CD1c-positive myeloid dendritic cell (primary cell): ENCODE results near the gene AKT1.
A peak's percentile ranks its signal among the peaks of the same experiment; 100 is the strongest.

Source experiments
- DNase-seq: peaks from one replicate; pipeline ENCODE4 v3.0.0-alpha.2; 2016; ENCODE audit errors: extremely low spot score

Gene AKT1

GRCh38 chr14:104799244-104800014 lies 3.9 kb upstream of the AKT1 start:
- DNase-seq, result no peak

DNA sequence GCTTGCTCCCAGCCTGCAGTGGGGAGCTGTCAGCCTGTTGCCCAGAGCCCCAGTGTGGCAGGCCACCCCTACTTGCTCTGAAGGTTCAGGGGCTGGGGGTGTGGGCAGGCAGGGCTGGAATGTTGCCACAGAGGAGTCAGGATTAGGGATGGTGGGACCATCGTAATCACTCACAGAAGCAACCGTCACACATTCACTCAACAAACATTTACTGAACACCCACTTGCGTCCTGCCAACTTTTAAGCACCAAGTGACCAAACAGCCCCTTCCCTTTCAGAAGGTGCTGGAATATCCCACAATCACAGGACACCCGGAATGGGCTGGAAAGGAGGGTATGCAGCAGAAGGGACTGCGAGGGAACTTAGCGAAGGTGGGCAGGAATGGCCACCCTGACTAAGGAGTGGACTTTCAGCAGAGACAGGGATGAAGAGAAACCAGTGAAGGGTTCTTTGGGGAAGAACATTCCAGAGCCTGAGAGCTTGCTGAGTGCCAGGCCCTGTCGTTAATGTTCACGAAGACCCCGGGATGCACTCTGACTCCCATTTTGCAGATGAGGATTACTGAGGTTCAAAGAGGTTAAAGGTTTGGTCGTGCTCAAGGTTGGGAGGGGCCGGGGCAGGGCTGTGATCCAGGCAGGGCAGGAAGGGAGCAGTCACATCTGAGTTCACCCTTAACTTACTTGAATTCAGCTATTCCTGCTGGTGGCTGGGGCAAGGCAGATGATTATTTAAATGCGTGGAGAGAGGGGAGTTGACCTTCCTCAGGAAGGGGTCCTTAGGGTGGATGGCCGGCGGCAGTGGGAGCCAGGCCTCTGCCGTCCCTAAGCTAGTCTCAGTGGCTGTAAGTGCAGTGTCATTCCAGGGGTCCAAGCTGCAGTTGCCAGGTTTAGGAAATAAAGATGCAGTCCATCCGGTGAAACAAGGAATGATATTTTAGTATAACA lies 3.0 kb upstream of the AKT1 start:
- DNase-seq, result no peak

DNA sequence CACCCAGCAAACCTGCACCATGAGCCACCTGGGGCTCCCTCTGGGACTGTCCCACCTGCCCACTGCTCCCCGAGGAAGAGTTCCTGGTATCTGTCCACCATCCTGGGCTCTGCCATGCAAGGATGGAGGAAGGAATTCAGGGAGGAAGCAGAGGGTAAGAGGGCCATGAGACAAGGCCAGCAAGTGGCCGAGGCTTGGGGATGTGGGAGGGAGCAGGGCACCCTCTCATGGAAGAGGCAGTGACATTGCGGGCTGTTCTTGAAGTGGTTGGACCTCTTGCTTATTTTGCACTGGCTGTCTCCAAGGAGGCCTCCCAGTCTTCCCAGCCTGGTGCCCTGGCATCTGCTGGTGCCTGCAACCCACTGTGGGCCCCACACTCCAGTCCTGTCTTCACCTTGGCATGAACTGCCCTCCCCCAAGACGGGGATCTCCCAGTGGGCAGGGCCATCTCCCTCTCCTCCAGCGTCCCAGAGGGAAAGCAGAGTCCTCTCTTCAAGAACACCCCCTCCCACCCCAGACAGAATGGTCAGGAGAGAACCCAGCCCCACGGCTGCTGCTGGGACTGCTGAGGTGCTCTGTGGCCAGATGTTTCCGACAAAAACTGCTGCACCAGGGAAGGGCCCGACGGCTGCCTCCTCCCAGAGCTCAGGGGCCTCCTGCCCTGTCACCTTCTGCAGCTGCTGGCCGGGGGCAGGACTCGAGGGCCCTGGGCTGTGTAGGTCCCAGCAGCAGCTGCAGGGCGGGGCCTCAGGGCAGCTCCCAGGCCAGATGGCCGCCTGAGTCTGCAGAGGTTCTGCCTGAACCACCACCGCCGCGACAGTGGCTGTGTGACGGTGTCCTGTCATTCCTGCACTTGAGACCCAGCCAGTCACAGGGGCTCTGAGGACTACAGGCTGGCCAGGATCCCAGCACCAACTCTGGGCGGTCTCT lies 1.8 kb upstream of the AKT1 start:
- DNase-seq, result peak; percentile 27

GRCh38 chr14:104796687-104797081 lies 1.1 kb upstream of the AKT1 start:
- DNase-seq, result no peak

GRCh38 chr14:104795781-104796686 lies 486 bp upstream of the AKT1 start:
- DNase-seq, result peak; percentile 44

- no peak for DNase-seq
Measured at GRCh38 chr14:104794631-104794992, 936 bp downstream of the AKT1 start.

- DNase-seq, result peak; percentile 26
Measured at GRCh38 chr14:104794099-104794498, 1.4 kb downstream of the AKT1 start.

- DNase-seq, result no peak
Measured at GRCh38 chr14:104793703-104793959, 1.9 kb downstream of the AKT1 start.

- no peak for DNase-seq
Measured at GRCh38 chr14:104792945-104793702, 2.4 kb downstream of the AKT1 start.

GRCh38 chr14:104792101-104792884 lies 3.3 kb downstream of the AKT1 start:
- no peak for DNase-seq

DNA sequence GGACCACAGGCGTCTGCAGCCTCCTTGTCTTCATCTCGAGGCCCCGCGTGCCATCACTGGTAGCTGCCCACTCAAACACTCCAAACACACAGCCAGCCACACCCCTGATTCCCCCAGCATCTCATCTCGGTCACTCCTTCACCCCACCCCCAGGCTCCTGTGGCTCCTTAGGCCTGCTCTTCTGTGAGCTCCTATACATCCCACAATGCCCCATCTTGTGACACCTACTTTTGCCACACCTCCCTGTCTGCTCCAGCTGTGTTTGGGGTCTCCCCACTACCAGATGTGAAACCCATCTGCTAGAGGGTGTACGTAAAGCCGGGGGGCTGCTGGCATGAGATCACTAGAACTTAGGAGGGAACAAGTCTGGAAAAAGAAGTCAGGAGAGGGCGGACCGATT lies 4.1 kb downstream of the AKT1 start:
- no peak for DNase-seq

GRCh38 chr14:104789752-104790743 lies 5.5 kb downstream of the AKT1 start:
- no peak for DNase-seq

- peak; percentile 28 for DNase-seq
Measured at GRCh38 chr14:104788873-104789663, 6.5 kb downstream of the AKT1 start.

- no peak for DNase-seq
Measured at GRCh38 chr14:104788161-104788818, 7.3 kb downstream of the AKT1 start.

GRCh38 chr14:104787736-104788135 lies 7.8 kb downstream of the AKT1 start:
- peak; percentile 84 for DNase-seq

- DNase-seq, result no peak
Measured at GRCh38 chr14:104786726-104787675, 8.5 kb downstream of the AKT1 start.
